ENCODE results near the gene SLIT1.

The SLIT1 gene

GRCh38 chr10:97144297-97144696, 41.5 kb downstream of the SLIT1 start:
- DNase-seq (ENCODE audit: low read depth, low spot score), result no peak
- H3K27ac ChIP-seq, result no peak overlapping the region

- H3K27ac ChIP-seq, result no peak overlapping the region
- DNase-seq (ENCODE audit: low read depth, low spot score), result no peak
Measured at GRCh38 chr10:97142834-97143233, 42.9 kb downstream of the SLIT1 start.

- DNase-seq (ENCODE audit: low read depth, low spot score), result no peak
- H3K27ac ChIP-seq, result no peak overlapping the region
Measured at GRCh38 chr10:97140902-97141745, 44.6 kb downstream of the SLIT1 start.

GRCh38 chr10:97140049-97140846, 45.5 kb downstream of the SLIT1 start:
- no peak overlapping the region for H3K27ac ChIP-seq
- DNase-seq (ENCODE audit: low read depth, low spot score), result no peak

- H3K27ac ChIP-seq, result no peak overlapping the region
- no peak for DNase-seq (ENCODE audit: low read depth, low spot score)
Measured at GRCh38 chr10:97139651-97140048, 46.1 kb downstream of the SLIT1 start.

- DNase-seq (ENCODE audit: low read depth, low spot score), result no peak
- H3K27ac ChIP-seq, result no peak overlapping the region
Measured at GRCh38 chr10:97138846-97139245, 46.9 kb downstream of the SLIT1 start.

- DNase-seq (ENCODE audit: low read depth, low spot score), result no peak
- no peak overlapping the region for H3K27ac ChIP-seq
Measured at GRCh38 chr10:97138174-97138573, 47.6 kb downstream of the SLIT1 start.

- no peak overlapping the region for H3K27ac ChIP-seq
- DNase-seq (ENCODE audit: low read depth, low spot score), result no peak
Measured at GRCh38 chr10:97136756-97137155, 49.0 kb downstream of the SLIT1 start.

- no peak overlapping the region for H3K27ac ChIP-seq
- DNase-seq (ENCODE audit: low read depth, low spot score), result no peak
Measured at GRCh38 chr10:97135464-97135863, 50.3 kb downstream of the SLIT1 start.

- no peak overlapping the region for H3K27ac ChIP-seq
- no peak for DNase-seq (ENCODE audit: low read depth, low spot score)
Measured at GRCh38 chr10:97134983-97135382, 50.8 kb downstream of the SLIT1 start.

- no peak overlapping the region for H3K27ac ChIP-seq
- DNase-seq (ENCODE audit: low read depth, low spot score), result no peak
Measured at GRCh38 chr10:97134110-97134509, 51.6 kb downstream of the SLIT1 start.

GRCh38 chr10:97132273-97132672, 53.5 kb downstream of the SLIT1 start:
- no peak for DNase-seq (ENCODE audit: low read depth, low spot score)
- no peak overlapping the region for H3K27ac ChIP-seq

GRCh38 chr10:97131666-97132065, 54.1 kb downstream of the SLIT1 start:
- no peak overlapping the region for H3K27ac ChIP-seq
- DNase-seq (ENCODE audit: low read depth, low spot score), result no peak

GRCh38 chr10:97131181-97131628, 54.6 kb downstream of the SLIT1 start:
- H3K27ac ChIP-seq, result no peak overlapping the region
- no peak for DNase-seq (ENCODE audit: low read depth, low spot score)

GRCh38 chr10:97129666-97130065, 56.1 kb downstream of the SLIT1 start:
- no peak for DNase-seq (ENCODE audit: low read depth, low spot score)
- no peak overlapping the region for H3K27ac ChIP-seq

- DNase-seq (ENCODE audit: low read depth, low spot score), result no peak
- H3K27ac ChIP-seq, result no peak overlapping the region
Measured at GRCh38 chr10:97128516-97129154, 57.1 kb downstream of the SLIT1 start.

- H3K27ac ChIP-seq, result no peak overlapping the region
- no peak for DNase-seq (ENCODE audit: low read depth, low spot score)
Measured at GRCh38 chr10:97128039-97128492, 57.7 kb downstream of the SLIT1 start.

- no peak overlapping the region for H3K27ac ChIP-seq
- DNase-seq (ENCODE audit: low read depth, low spot score), result no peak
Measured at GRCh38 chr10:97127509-97127908, 58.2 kb downstream of the SLIT1 start.

- DNase-seq (ENCODE audit: low read depth, low spot score), result no peak
- no peak overlapping the region for H3K27ac ChIP-seq
Measured at GRCh38 chr10:97124211-97124610, 61.5 kb downstream of the SLIT1 start.

- no peak overlapping the region for H3K27ac ChIP-seq
- DNase-seq (ENCODE audit: low read depth, low spot score), result no peak
Measured at GRCh38 chr10:97123765-97124164, 62.0 kb downstream of the SLIT1 start.

GRCh38 chr10:97121041-97121440, 64.7 kb downstream of the SLIT1 start:
- DNase-seq (ENCODE audit: low read depth, low spot score), result no peak
- no peak overlapping the region for H3K27ac ChIP-seq
